Forelimb muscle (tissue), 1 donor: ENCODE measurements around the gene CBLB. TPM values are rescaled to one million over a fixed set of nuclear protein-coding genes. Genes with fewer than 3 reads are reported as not detected.

ENCODE experiments used
- DNase-seq: peaks from one replicate; pipeline ENCODE4 v3.0.0-alpha.2; 2013; ENCODE audit warnings: low read depth
- polyA plus RNA-seq: library from polyadenylated mRNA; unstranded; fragments of 120-200 nt; gene quantifications from one replicate; pipeline ENCODE4 v1.2.1, GENCODE V29; 2013; ENCODE audit not compliant: insufficient read length

CBLB gene
- polyA plus RNA-seq, 1 donor = 21.0 TPM

- no peak for DNase-seq
These were observed 1.3 kb upstream of the CBLB start for GRCh38 chr3:105869861-105870755.

GRCh38 chr3:105869531-105869833 is 670 bp upstream of the CBLB start:
- DNase-seq = no peak

- DNase-seq = no peak
These were observed 426 bp downstream of the CBLB start for GRCh38 chr3:105868431-105868741.

GRCh38 chr3:105867712-105868430 is 941 bp downstream of the CBLB start:
- no peak for DNase-seq

- no peak for DNase-seq
These were observed 1.9 kb downstream of the CBLB start for GRCh38 chr3:105866656-105867653.

GRCh38 chr3:105865867-105866350 is 2.9 kb downstream of the CBLB start:
- DNase-seq = no peak

GRCh38 chr3:105865016-105865623 is 3.7 kb downstream of the CBLB start:
- no peak for DNase-seq

GRCh38 chr3:105864212-105864611 is 4.6 kb downstream of the CBLB start:
- no peak for DNase-seq

GRCh38 chr3:105863608-105864007 is 5.2 kb downstream of the CBLB start:
- no peak for DNase-seq

- no peak for DNase-seq
These were observed 6.6 kb downstream of the CBLB start for GRCh38 chr3:105862217-105862616.

- DNase-seq = no peak
These were observed 8.2 kb downstream of the CBLB start for GRCh38 chr3:105860641-105861040.

- no peak for DNase-seq
These were observed 10.8 kb downstream of the CBLB start for GRCh38 chr3:105858017-105858416.

GRCh38 chr3:105857601-105858000 is 11.2 kb downstream of the CBLB start:
- no peak for DNase-seq

- DNase-seq = no peak
These were observed 12.2 kb downstream of the CBLB start for GRCh38 chr3:105856605-105857004.

- no peak for DNase-seq
These were observed 14.9 kb downstream of the CBLB start for GRCh38 chr3:105853801-105854432.

GRCh38 chr3:105851582-105851981 is 17.2 kb downstream of the CBLB start:
- no peak for DNase-seq

- no peak for DNase-seq
These were observed 17.6 kb downstream of the CBLB start for GRCh38 chr3:105851176-105851575.

GRCh38 chr3:105850593-105850992 is 18.2 kb downstream of the CBLB start:
- DNase-seq = no peak

- no peak for DNase-seq
These were observed 20.0 kb downstream of the CBLB start for GRCh38 chr3:105848821-105849220.

GRCh38 chr3:105847865-105848264 is 20.9 kb downstream of the CBLB start:
- no peak for DNase-seq

GRCh38 chr3:105847452-105847851 is 21.4 kb downstream of the CBLB start:
- no peak for DNase-seq
